Measurements from ENCODE around the gene QRICH2.

DNA sequence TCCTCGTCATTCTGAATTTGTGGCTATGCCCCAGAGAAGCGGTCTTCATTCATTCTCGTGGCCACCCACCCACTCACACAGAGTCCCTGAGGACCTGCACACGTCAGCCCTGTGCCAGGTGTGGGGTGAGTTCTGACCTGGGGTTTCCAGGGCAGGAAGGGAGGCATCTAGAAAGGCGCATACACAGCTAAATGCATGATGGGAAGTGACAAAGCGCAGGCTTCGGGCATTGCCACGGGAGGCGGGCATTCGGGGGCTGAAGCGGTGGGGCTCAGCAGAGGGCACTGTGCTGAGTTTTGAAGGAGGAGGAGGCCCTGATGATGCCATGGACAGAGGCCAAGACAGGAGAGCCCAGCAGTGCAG lies 32.0 kb downstream of the QRICH2 start:
- TF ChIP-seq, protein P1, sequence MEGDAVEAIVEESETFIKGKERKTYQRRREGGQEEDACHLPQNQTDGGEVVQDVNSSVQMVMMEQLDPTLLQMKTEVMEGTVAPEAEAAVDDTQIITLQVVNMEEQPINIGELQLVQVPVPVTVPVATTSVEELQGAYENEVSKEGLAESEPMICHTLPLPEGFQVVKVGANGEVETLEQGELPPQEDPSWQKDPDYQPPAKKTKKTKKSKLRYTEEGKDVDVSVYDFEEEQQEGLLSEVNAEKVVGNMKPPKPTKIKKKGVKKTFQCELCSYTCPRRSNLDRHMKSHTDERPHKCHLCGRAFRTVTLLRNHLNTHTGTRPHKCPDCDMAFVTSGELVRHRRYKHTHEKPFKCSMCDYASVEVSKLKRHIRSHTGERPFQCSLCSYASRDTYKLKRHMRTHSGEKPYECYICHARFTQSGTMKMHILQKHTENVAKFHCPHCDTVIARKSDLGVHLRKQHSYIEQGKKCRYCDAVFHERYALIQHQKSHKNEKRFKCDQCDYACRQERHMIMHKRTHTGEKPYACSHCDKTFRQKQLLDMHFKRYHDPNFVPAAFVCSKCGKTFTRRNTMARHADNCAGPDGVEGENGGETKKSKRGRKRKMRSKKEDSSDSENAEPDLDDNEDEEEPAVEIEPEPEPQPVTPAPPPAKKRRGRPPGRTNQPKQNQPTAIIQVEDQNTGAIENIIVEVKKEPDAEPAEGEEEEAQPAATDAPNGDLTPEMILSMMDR (IDR thresholded peaks at IDR 0.05; ENCODE audit: insufficient read depth, low read length, poor library complexity, severe bottlenecking): no peak
- TF ChIP-seq EZH2phosphoT487 (conservative IDR thresholded peaks at IDR 0.05; ENCODE audit: low read length): no peak
